T-helper 2 cell treated with Interferon-gamma antibody and Interleukin-4, amounts not matched to agents 5 μg/mL and 100 μg/mL, for 36 hours (primary cell): Measurements from ENCODE around the gene POLN.

Experiments
- DNase-seq: peaks from one replicate; pipeline ENCODE4 v3.0.0; 2021; ENCODE audit warnings: low spot score
- H3K27ac Mint-ChIP-seq: one replicate; pipeline ENCODE4 v1.8.0; 2021; ENCODE audit warnings: mild to moderate bottlenecking, mixed read lengths
- H3K27me3 Mint-ChIP-seq: one replicate; pipeline ENCODE4 v1.8.0; 2021; ENCODE audit warnings: low read depth, mixed read lengths
- H3K36me3 Mint-ChIP-seq: one replicate; pipeline ENCODE4 v1.8.0; 2021; ENCODE audit warnings: low read depth, mixed read lengths
- H3K4me1 Mint-ChIP-seq: one replicate; pipeline ENCODE4 v1.8.0; 2021; ENCODE audit warnings: low read depth, mixed read lengths
- H3K4me3 Mint-ChIP-seq: one replicate; pipeline ENCODE4 v1.8.0; 2022; ENCODE audit warnings: mild to moderate bottlenecking, moderate library complexity, mixed read lengths
- H3K9me3 Mint-ChIP-seq: one replicate; pipeline ENCODE4 v1.8.0; 2021; ENCODE audit warnings: mixed read lengths

Gene POLN

DNA sequence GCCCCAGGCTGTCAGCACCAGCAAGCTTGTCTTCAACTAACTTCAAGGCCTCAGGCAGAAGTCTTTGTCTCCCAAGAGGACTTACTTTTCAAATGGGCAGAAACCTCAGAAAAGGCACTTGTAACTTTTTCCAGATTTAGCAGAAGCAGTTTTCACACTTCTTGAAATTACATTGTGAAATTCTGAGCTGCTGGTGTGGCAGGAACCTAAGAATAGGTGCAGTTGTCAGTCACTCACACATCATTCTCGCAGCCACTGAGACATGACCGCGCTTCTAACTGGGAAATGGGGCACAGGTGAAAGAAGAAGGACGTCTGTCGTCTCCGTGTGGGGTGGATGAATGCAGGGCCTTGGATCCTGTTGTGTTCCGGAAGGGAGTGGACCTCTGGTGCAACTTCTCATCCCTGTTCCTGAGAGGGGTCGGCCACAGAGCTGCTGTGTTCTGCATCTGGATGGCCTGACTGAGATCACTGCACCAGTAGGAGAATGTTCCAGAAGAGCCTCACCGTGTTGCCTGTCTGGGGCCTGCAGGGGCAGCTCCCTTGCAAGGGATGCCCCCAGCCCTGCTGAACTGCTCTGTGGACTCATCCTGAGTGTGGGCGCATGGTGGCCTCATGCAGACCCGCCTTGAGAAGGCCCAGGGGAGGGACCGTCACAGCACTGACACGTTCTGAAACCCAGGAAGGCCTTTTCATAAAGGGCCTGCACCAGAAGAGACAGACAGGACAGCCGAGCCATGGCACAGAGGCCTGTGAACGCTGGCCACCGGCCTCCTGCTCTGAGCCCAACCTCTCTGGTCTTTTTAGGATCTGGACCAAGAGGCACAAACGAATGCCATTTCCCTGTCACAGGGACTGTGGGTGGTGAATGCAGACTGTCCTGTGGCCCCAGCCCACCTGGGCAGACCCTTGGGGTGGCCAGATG lies 164.1 kb downstream of the POLN start:
- no peaks in the 10 kb centered on the region for H3K4me1 Mint-ChIP-seq

DNA sequence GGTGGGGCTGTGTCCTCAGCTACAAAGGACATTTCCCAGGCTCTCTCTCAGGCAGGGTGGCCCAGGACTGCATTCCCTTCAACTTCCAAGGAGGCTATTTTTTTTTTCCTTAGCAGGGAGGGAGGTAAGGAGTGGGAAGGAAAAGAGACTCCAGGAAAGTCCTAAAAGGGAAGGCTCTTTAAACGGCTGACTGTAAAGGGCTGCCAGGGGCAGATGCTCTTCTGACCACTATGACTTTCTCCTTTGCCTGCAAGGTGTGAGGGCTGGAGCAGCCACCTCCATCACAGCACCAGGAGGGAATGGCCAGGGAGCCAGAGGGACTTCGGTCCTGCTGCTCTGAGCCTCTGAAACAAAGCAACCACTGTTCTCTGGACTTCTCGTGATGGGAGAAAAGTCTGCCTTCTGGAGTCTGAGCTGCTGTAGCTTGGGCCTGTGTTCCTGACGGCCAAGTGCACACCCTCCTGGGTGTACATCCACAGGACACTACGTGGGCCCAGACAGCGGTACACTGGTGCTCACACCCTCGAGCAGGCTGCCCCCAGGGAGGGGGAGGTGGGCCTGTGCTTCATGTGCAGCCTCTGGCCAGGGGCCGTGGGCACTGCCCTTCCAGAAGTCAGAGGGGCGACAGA lies 164.9 kb downstream of the POLN start:
- H3K27me3 Mint-ChIP-seq: no peaks in the 10 kb centered on the region
- no peak overlapping the region for H3K4me3 Mint-ChIP-seq
- no peaks in the 10 kb centered on the region for H3K4me1 Mint-ChIP-seq
- H3K9me3 Mint-ChIP-seq: no peaks in the 10 kb centered on the region
- no peak for DNase-seq
- H3K27ac Mint-ChIP-seq: no peak overlapping the region
- no peaks in the 10 kb centered on the region for H3K36me3 Mint-ChIP-seq

More for the DNA sequence above, 164.1 kb downstream of the POLN start:
- Mint-ChIP-seq H3K4me3 (no peak overlapping the region), H3K27ac (no peak overlapping the region), H3K27me3 (no peaks in the 10 kb centered on the region), H3K9me3 (no peaks in the 10 kb centered on the region), H3K36me3 (no peaks in the 10 kb centered on the region)
- no peak for DNase-seq

- no peak for DNase-seq
- Mint-ChIP-seq H3K27ac (no peak overlapping the region), H3K4me1 (no peaks in the 10 kb centered on the region), H3K27me3 (no peaks in the 10 kb centered on the region), H3K4me3 (no peak overlapping the region), H3K36me3 (no peaks in the 10 kb centered on the region), H3K9me3 (no peaks in the 10 kb centered on the region)
These were observed 165.7 kb downstream of the POLN start for GRCh38 chr4:2075987-2076907.

DNA sequence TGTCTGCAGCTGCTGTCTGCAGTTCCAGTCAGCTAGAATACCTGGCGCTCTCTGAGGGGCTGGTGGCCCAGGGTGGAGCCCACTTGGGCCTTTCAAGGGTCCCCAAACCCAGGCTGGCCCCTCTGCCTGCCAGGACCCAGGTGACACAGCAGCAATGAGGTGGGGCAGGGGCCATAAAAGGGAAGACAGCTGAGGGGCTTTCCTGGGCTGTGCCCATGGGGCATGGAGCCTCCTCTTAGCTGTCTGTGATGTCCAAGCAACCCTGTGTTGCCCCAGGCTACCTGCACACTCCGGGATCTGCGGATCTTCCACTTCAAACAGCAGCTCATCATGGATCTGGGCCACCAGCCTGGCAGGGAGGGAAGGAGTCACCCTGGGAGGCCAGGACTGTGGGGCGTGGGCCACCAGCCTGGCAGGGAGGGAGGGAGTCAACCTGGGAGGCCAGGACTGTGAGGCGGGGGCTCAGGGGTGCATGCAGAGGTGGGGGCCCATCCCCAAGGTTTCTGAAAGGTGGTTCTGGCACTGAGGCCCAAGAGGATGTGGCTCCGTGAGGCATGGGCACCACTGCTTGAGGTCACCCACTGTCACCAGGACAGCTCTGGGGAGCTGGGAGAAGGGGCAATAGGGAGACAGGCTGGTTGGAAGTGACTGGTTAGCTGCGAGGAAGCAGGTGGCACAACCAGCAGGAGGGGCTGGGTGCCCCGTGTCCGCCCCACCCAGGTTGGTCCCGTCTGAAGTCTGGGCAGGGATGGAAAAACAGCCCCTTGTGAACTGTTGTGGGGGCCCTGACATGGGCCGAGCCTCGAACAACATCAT lies 166.5 kb downstream of the POLN start:
- no peaks in the 10 kb centered on the region for H3K36me3 Mint-ChIP-seq
- H3K27ac Mint-ChIP-seq: no peak overlapping the region
- DNase-seq: no peak
- no peak overlapping the region for H3K4me3 Mint-ChIP-seq
- no peaks in the 10 kb centered on the region for H3K4me1 Mint-ChIP-seq
- no peaks in the 10 kb centered on the region for H3K9me3 Mint-ChIP-seq
- no peaks in the 10 kb centered on the region for H3K27me3 Mint-ChIP-seq

DNA sequence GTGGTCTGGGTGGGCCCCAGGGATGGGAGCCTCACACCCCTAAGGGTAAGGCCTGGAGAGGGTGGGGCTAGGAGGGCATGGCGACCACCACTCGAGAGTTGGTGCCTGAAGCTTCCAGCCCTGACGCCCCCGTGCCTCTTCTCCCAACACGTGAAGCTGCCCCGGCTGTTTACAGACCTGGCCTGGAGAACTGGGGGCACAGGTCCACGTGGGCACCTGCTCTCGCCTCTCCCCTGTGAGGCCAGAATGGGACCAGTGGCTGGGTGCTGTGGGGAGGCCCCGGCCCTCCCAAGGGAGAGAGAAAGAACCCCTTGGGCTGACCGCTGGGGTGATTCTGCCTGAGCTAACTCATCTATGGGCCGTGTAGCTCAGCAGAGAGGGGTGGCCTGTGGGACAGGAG lies 167.3 kb downstream of the POLN start:
- Mint-ChIP-seq H3K4me1 (no peaks in the 10 kb centered on the region), H3K36me3 (no peaks in the 10 kb centered on the region), H3K27me3 (no peaks in the 10 kb centered on the region), H3K27ac (no peak overlapping the region), H3K4me3 (no peak overlapping the region), H3K9me3 (no peaks in the 10 kb centered on the region)
- no peak for DNase-seq

DNA sequence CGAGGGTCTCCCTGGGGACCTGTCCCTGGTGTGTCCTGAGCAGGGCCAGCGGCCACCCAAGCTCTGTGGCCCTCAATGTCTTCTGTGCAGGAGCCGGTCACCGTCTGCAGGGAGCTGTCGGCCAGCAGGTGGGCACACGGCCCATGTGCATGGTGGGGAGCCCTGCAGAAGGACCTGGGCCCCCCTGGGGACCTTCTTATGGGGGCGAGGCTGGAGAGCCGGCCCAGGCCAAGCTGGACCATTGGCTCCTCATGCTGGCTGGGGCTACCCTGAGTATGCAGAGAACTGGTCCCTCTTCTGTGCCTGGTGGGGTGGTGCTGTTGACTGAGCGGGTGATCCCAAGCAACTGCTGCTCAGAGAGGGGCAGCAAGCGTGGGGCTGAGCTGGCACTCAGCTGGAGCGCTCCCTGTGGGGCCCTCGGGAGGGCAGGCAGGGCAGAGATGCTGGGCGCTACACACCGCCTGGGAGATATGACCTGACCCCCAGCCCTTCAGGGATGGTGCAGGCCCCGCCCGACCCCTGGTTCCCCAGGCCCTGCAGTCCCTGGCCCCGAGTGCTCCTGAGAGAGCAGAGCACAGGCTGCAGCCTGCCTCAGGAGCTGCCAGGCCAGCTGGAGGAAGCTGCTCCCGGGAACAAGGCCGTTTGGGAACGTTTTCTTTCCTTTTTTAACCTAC lies 168.0 kb downstream of the POLN start:
- H3K27me3 Mint-ChIP-seq: no peaks in the 10 kb centered on the region
- DNase-seq: no peak
- no peaks in the 10 kb centered on the region for H3K9me3 Mint-ChIP-seq
- H3K27ac Mint-ChIP-seq: no peak overlapping the region
- H3K4me1 Mint-ChIP-seq: no peaks in the 10 kb centered on the region
- no peaks in the 10 kb centered on the region for H3K36me3 Mint-ChIP-seq
- no peak overlapping the region for H3K4me3 Mint-ChIP-seq

DNA sequence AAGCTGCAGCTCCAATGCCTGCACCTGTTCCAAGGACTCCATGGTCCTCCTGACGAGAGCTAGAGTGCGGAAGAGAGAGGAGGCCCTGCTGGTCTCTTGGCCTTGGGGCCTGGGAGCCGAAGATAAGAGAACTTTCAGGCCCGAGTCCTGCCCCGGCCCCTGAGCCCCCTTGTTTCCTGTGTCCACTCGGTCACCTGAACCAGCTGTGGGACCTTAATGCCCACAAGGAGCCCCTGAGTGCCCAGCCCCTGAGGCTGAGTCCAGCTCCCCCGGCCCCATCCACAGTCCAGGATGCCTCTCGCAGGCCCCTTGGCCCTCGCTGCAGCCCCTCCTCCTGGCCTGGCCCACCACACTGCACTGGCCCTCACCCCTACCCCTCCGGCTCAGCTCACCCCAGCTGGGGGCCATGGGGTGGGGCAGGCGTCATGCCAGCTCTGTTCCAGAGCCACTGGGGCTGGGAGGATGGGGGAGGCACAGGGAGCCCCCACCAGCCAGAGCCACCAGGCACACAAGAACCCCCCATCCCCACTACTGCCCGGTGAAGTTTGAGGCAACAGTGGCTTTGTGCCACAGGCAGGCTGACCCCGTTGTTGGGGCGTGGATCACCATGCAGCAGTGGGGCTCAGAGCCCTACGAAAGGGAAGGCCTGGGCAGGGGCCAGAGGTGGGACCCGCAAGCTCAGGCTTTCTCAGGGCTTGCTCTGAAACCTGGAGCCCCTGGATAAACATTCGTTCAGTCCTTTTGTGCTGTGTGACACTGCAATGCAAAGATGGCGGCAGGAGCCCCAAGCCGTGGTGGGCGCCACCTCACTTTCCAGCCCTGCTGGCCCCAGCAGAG lies 168.7 kb downstream of the POLN start:
- Mint-ChIP-seq H3K4me3 (no peak overlapping the region), H3K9me3 (no peaks in the 10 kb centered on the region), H3K36me3 (no peaks in the 10 kb centered on the region), H3K27ac (no peak overlapping the region), H3K27me3 (no peaks in the 10 kb centered on the region), H3K4me1 (no peaks in the 10 kb centered on the region)
- no peak for DNase-seq

GRCh38 chr4:2071912-2072867 lies 169.7 kb downstream of the POLN start:
- Mint-ChIP-seq H3K36me3 (no peaks in the 10 kb centered on the region), H3K4me1 (no peaks in the 10 kb centered on the region), H3K9me3 (no peaks in the 10 kb centered on the region), H3K4me3 (no peak overlapping the region), H3K27me3 (no peaks in the 10 kb centered on the region), H3K27ac (no peak overlapping the region)
- DNase-seq: no peak

DNA sequence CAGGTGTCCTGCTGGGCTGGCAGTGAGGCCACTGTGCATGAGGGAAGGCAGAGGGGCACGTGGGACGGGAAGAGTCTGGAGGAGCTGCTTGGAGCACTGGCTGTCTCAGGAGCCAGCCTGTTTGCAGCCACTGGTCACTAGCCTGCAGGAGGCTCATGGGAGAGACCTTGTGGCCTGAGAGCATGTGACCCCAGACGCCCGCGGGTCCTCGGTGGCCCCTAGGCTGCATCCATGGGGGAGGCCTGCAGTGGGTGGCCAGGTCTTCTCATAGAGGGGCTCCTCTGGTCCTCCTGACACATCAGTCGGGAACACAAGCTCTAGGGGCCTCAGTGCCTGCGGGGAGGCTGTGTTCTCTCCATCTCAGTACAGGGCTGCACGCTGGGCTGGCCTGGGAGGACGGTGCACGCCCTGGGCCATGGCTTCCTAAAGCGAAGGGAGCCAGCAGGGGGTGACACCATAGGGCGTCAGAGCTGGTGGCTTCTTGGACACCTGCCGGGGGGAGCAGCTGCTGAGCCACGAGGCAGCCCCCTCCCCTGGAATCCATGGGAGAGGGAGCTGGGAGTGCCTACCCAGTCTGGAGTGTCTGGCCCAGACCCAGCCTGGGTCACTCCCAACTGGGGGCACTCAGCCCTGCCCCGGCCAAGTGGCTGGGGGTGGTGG lies 170.5 kb downstream of the POLN start:
- no peak for DNase-seq
- H3K9me3 Mint-ChIP-seq: no peaks in the 10 kb centered on the region
- H3K4me1 Mint-ChIP-seq: no peaks in the 10 kb centered on the region
- no peak overlapping the region for H3K27ac Mint-ChIP-seq
- no peaks in the 10 kb centered on the region for H3K27me3 Mint-ChIP-seq
- no peaks in the 10 kb centered on the region for H3K36me3 Mint-ChIP-seq
- no peak overlapping the region for H3K4me3 Mint-ChIP-seq

- H3K4me3 Mint-ChIP-seq: no peak overlapping the region
- no peaks in the 10 kb centered on the region for H3K9me3 Mint-ChIP-seq
- no peak overlapping the region for H3K27ac Mint-ChIP-seq
- H3K36me3 Mint-ChIP-seq: no peaks in the 10 kb centered on the region
- no peak for DNase-seq
- no peaks in the 10 kb centered on the region for H3K27me3 Mint-ChIP-seq
- H3K4me1 Mint-ChIP-seq: no peaks in the 10 kb centered on the region
These were observed 171.3 kb downstream of the POLN start for GRCh38 chr4:2070421-2071251.
